Measurements from ENCODE around the gene ADAP1. TPM values are rescaled to one million over a fixed set of nuclear protein-coding genes. Genes with fewer than 3 reads are reported as not detected.

Gene ADAP1
- polyA plus RNA-seq, 1 donor (not counting 4 experiments of a cell fraction or from before 2014, with no cell fraction given), result 4.3 TPM

GRCh38 chr7:972110-972509 is 17.6 kb upstream of the ADAP1 start:
- Histone ChIP-seq H2AFZ (ENCODE audit: control insufficient read depth, low read length) (no peak overlapping the region), H3K4me1 (ENCODE audit: control insufficient read depth, extremely low read depth, insufficient read depth, low read length) (peaks cover 4% of the 10 kb centered on the region), H3K9ac (ENCODE audit: control insufficient read depth, extremely low read depth, insufficient read depth, low read length) (no peak overlapping the region), H4K20me1 (ENCODE audit: control insufficient read depth, extremely low read depth, insufficient read depth, low read length) (peaks cover 7% of the 10 kb centered on the region), H3K9me3 (ENCODE audit: control insufficient read depth, low read depth, low read length) (no peaks in the 10 kb centered on the region), H3K27me3 (ENCODE audit: control insufficient read depth, extremely low read depth, insufficient read depth, low read length) (no peaks in the 10 kb centered on the region), H3K79me2 (ENCODE audit: control insufficient read depth, insufficient read depth, low read length) (peaks cover 49% of the 10 kb centered on the region), H3K9me1 (ENCODE audit: control insufficient read depth, extremely low read depth, insufficient read depth, low read length) (no peaks in the 10 kb centered on the region), H3K4me2 (ENCODE audit: control insufficient read depth, extremely low read depth, insufficient read depth, low read depth, low read length) (no peak overlapping the region), H3K27ac (ENCODE audit: control insufficient read depth, insufficient read depth, low read length) (no peak overlapping the region), H3K36me3 (ENCODE audit: control insufficient read depth in 2 of 2, extremely low read depth in 1 of 2, insufficient read depth in 2 of 2, low read length in 2 of 2) (peaks cover 16 to 49% of the 10 kb centered on the region in 2 experiments), H3K4me3 (ENCODE audit: control insufficient read depth in 2 of 3, extremely low read depth in 1 of 3, insufficient read depth in 2 of 3, low read depth in 1 of 3, low read length in 3 of 3) (no peak overlapping the region)
- FAIRE-seq (no peak), DNase-seq (ENCODE audit: low read depth, low spot score) (no peak)
- dilution Hi-C loops (cut with MboI; ENCODE audit: extremely low pct_ligation_motif_present, low sequenced_read_pairs), result no loop called here
- no peak for TF ChIP-seq EZH2 (IDR thresholded peaks at IDR 0.05; ENCODE audit: low read length)
- TF ChIP-seq, protein P1, sequence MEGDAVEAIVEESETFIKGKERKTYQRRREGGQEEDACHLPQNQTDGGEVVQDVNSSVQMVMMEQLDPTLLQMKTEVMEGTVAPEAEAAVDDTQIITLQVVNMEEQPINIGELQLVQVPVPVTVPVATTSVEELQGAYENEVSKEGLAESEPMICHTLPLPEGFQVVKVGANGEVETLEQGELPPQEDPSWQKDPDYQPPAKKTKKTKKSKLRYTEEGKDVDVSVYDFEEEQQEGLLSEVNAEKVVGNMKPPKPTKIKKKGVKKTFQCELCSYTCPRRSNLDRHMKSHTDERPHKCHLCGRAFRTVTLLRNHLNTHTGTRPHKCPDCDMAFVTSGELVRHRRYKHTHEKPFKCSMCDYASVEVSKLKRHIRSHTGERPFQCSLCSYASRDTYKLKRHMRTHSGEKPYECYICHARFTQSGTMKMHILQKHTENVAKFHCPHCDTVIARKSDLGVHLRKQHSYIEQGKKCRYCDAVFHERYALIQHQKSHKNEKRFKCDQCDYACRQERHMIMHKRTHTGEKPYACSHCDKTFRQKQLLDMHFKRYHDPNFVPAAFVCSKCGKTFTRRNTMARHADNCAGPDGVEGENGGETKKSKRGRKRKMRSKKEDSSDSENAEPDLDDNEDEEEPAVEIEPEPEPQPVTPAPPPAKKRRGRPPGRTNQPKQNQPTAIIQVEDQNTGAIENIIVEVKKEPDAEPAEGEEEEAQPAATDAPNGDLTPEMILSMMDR (optimal IDR thresholded peaks at IDR 0.05 in 1 of 3, IDR thresholded peaks at IDR 0.05 in 1 of 3, conservative IDR thresholded peaks at IDR 0.05 in 1 of 3; ENCODE audit: extremely low read depth in 1 of 3, insufficient read depth in 2 of 3, low read length in 3 of 3), result no peak

DNA sequence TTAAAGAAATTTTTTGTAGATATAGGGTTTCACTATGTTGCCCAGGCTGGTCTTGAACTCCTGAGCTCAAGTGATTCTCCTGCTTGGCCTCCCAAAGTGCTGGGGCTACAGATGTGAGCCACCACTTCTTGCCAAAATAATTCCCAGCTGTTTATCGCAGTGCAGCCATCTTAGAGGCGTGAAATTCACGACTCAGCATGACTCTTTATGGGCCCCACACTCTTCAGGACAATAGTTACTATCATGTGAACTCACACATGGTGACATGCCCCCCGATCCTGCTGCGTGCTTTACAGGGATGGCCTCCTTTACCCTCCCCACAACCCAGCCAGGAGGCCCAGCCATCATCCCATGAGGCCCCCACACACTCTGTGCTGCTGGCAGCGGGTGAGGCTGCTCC is 16.3 kb upstream of the ADAP1 start:
- dilution Hi-C loops (cut with MboI; ENCODE audit: extremely low pct_ligation_motif_present, low sequenced_read_pairs), result no loop called here
- Histone ChIP-seq H3K79me2 (ENCODE audit: control insufficient read depth, insufficient read depth, low read length) (peaks cover 49% of the 10 kb centered on the region), H2AFZ (ENCODE audit: control insufficient read depth, low read length) (no peak overlapping the region), H3K9ac (ENCODE audit: control insufficient read depth, extremely low read depth, insufficient read depth, low read length) (no peak overlapping the region), H3K27ac (ENCODE audit: control insufficient read depth, insufficient read depth, low read length) (no peak overlapping the region), H3K9me3 (ENCODE audit: control insufficient read depth, low read depth, low read length) (no peaks in the 10 kb centered on the region), H3K27me3 (ENCODE audit: control insufficient read depth, extremely low read depth, insufficient read depth, low read length) (no peaks in the 10 kb centered on the region), H3K4me3 (ENCODE audit: control insufficient read depth in 2 of 3, extremely low read depth in 1 of 3, insufficient read depth in 2 of 3, low read depth in 1 of 3, low read length in 3 of 3) (no peak overlapping the region), H3K36me3 (ENCODE audit: control insufficient read depth in 2 of 2, extremely low read depth in 1 of 2, insufficient read depth in 2 of 2, low read length in 2 of 2) (peaks cover 18 to 55% of the 10 kb centered on the region in 2 experiments), H3K4me2 (ENCODE audit: control insufficient read depth, extremely low read depth, insufficient read depth, low read depth, low read length) (no peak overlapping the region), H4K20me1 (ENCODE audit: control insufficient read depth, extremely low read depth, insufficient read depth, low read length) (peaks cover 12% of the 10 kb centered on the region), H3K9me1 (ENCODE audit: control insufficient read depth, extremely low read depth, insufficient read depth, low read length) (no peaks in the 10 kb centered on the region), H3K4me1 (ENCODE audit: control insufficient read depth, extremely low read depth, insufficient read depth, low read length) (peaks cover 2% of the 10 kb centered on the region)
- DNase-seq (ENCODE audit: low read depth, low spot score) (no peak), FAIRE-seq (no peak)
- no peak for TF ChIP-seq EZH2 (IDR thresholded peaks at IDR 0.05; ENCODE audit: low read length)

DNA sequence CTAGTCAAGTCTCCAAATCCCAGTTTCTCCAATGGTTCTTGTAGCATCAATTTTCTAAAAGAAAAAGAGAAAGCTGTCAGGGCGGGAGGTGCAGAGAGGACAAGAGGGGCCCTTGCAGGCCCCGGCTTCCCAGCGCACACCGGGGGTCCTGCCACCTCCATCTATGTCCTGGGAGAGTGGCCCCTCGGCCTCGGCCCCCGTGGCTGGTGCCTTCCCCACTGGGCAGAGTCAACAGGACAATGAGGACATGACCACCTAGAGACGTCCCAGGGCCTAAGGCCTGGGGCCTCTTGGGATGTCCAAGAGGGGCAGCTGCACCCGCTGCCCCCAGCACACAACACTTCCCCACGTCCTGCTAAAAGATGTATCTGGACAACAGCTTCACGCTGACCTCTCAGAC is 14.9 kb upstream of the ADAP1 start:
- peaks cover 39% of the 10 kb centered on the region for H3K79me2 ChIP-seq (ENCODE audit: control insufficient read depth, insufficient read depth, low read length)
- no peak overlapping the region for H3K4me3 ChIP-seq (ENCODE audit: control insufficient read depth in 2 of 3, extremely low read depth in 1 of 3, insufficient read depth in 2 of 3, low read depth in 1 of 3, low read length in 3 of 3)
- no peaks in the 10 kb centered on the region for H3K27me3 ChIP-seq (ENCODE audit: control insufficient read depth, extremely low read depth, insufficient read depth, low read length)
- H3K36me3 ChIP-seq (ENCODE audit: control insufficient read depth in 2 of 2, extremely low read depth in 1 of 2, insufficient read depth in 2 of 2, low read length in 2 of 2), result peaks cover 18 to 55% of the 10 kb centered on the region in 2 experiments
- H4K20me1 ChIP-seq (ENCODE audit: control insufficient read depth, extremely low read depth, insufficient read depth, low read length), result peaks cover 12% of the 10 kb centered on the region
- no peak for DNase-seq (ENCODE audit: low read depth, low spot score)
- H3K27ac ChIP-seq (ENCODE audit: control insufficient read depth, insufficient read depth, low read length), result no peak overlapping the region
- no peaks in the 10 kb centered on the region for H3K9me1 ChIP-seq (ENCODE audit: control insufficient read depth, extremely low read depth, insufficient read depth, low read length)
- dilution Hi-C loops (cut with MboI; ENCODE audit: extremely low pct_ligation_motif_present, low sequenced_read_pairs), result no loop called here
- no peak overlapping the region for H2AFZ ChIP-seq (ENCODE audit: control insufficient read depth, low read length)
- no peaks in the 10 kb centered on the region for H3K9me3 ChIP-seq (ENCODE audit: control insufficient read depth, low read depth, low read length)
- TF ChIP-seq, protein P1 (optimal IDR thresholded peaks at IDR 0.05 in 1 of 3, IDR thresholded peaks at IDR 0.05 in 1 of 3, conservative IDR thresholded peaks at IDR 0.05 in 1 of 3; ENCODE audit: extremely low read depth in 1 of 3, insufficient read depth in 2 of 3, low read length in 3 of 3), result no peak
- no peak for TF ChIP-seq EZH2 (IDR thresholded peaks at IDR 0.05; ENCODE audit: low read length)
- H3K9ac ChIP-seq (ENCODE audit: control insufficient read depth, extremely low read depth, insufficient read depth, low read length), result no peak overlapping the region
- no peak for FAIRE-seq
- no peak overlapping the region for H3K4me2 ChIP-seq (ENCODE audit: control insufficient read depth, extremely low read depth, insufficient read depth, low read depth, low read length)
- no peaks in the 10 kb centered on the region for H3K4me1 ChIP-seq (ENCODE audit: control insufficient read depth, extremely low read depth, insufficient read depth, low read length)

Data from keratinocyte (primary cell).